Muscle of arm (tissue), 12 donors: ENCODE results near the gene TCIRG1. TPM values are rescaled to one million over a fixed set of nuclear protein-coding genes. Genes with fewer than 3 reads are reported as not detected.

ENCODE experiments used
- DNase-seq: peaks from one replicate; pipeline ENCODE4 v3.0.0-alpha.2; 2013
- polyA plus RNA-seq, 12 donors: library from polyadenylated mRNA; unstranded; fragments of 120-200 nt; gene quantifications; one replicate each; pipeline ENCODE4 v1.2.1, GENCODE V29; 2013; ENCODE audit not compliant: insufficient read length in 12 of 12

The TCIRG1 gene
- polyA plus RNA-seq, 12 donors = 15.3 to 47.2 (median 24.0) TPM; not detected in 1

DNA sequence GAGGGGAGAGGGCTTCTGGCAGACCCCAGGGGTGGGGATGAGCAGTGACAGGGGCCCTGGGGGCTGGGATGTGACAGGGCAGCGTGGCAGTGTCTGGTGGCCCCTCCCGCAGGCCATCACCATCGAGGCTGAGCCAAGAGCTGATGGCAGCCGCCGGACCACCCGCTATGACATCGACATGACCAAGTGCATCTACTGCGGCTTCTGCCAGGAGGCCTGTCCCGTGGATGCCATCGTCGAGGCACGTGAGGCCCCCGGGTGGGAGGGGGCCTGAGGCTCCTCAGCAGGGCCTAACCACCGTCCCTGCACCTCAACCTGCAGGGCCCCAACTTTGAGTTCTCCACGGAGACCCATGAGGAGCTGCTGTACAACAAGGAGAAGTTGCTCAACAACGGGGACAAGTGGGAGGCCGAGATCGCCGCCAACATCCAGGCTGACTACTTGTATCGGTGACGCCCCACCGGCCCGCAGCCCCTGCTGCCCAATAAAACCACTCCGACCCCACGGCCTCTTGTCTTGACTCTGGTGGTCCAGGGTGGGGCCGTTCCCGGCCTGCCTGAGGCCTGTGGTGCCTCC is 2.6 kb upstream of the TCIRG1 start:
- no peak for DNase-seq

DNA sequence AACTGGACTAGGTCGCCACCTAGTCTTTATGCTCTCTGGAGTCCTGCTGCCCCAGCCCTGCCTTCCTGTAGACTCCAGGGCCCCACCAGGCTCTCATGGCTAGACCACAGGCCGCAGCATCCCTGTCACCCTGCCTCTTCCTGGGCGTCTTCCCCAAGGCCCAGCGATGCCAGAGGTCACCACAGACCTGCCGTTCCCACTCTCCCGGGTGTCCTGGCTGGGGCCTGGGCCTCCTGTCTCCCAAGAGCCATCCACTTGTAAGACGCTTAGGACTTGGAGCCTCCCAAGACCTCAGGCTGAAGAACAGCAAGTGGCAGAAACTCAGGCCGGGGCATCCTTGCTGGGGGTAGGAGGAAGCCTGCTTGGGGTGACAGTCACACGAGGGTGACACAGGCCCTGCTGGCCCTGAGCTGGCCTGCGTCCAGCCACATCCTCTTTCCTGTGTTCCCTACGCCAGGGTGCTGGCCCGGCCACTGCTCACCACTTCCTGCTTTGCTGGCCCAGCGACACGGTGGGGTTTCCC is 2.0 kb upstream of the TCIRG1 start:
- DNase-seq = no peak

DNA sequence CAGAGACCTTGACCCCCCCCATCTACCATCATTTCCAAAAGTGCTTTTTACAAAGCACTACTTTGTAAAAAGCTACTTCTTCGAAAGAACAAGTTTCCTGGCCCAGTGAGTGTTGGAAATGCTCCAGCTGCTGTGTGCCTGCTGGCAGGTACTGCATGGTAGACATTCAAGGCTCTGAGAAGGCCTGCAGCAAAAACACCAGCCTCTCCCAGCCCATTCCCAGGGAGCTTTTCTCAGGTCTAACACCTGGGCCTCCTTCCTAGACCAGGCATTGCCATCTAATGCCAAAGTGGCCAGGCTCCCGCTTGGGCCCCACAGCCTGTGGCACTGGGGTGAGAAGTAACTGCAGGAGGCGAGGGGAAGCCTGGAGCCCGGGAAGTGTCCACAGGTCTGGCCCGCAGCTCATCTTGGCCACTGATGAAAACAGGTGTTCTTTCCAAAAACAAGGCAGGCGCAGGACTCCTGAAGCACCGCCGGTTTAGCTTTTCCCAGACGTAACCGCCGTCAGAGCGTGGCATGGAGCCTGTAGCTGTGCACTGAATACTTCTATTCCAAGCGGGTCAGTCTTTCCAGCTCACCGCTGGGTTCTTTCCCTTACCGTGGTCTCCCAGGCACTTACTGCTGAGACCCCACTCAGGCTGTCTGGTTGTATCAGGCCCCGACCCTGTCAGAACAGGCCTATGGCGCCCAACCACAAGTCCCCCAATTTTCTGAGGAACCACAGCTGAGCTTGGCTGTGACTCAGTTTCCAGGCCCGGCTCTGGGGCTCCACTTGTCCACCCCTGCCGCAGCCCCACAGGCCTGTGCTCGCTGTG is 1.2 kb upstream of the TCIRG1 start:
- no peak for DNase-seq

DNA sequence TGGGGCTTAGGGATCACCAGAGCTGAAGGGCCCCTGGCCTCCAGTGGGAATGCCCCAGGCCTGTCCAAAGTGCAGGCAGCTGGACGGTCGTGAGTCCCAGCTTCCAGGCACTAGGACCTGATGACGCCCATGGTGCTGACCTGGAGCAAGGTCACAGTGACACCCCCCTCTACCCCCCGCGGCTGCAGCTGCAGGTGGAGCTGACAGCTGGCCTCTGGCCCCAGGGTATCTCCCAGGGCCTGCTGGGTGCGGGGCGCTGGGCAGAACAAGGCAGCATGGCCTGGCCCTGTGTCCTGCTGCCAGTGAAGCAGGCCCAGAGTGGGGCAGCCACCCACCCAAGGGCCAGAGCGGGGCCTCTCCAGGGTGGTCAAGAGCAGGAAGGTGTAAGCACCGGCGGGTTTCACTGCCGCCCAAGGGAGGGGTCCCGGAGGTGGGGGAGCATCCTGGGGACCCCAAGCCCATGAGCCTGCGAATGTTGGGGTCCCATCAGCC is 553 bp upstream of the TCIRG1 start:
- no peak for DNase-seq

DNA sequence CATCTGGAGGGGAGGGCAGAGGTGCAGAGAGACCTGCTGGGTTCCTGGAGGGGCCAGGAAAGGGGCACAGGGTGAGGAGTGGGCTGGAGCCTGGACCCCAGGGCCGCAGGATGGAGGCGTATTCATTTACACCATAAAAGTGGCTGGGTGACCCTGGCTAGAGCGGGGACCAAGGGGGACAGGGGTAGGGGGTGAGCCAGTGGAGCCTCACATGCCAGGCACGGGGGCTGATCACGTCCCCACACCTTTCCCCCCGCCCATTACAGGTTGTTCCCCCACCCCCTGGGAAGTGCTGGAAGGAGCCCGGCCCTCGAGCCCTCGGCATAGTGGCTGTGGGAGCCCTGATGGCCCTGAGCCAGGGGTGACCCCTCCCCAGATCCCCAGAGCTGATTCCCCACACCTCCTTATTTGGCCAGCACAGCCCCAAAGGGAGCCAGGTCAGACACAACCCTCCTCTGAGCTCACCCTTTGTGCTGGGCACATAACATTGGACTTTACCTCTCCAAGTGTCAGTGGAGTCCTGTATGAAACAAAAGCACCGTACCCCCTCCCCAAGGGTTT is 781 bp downstream of the TCIRG1 start:
- no peak for DNase-seq

DNA sequence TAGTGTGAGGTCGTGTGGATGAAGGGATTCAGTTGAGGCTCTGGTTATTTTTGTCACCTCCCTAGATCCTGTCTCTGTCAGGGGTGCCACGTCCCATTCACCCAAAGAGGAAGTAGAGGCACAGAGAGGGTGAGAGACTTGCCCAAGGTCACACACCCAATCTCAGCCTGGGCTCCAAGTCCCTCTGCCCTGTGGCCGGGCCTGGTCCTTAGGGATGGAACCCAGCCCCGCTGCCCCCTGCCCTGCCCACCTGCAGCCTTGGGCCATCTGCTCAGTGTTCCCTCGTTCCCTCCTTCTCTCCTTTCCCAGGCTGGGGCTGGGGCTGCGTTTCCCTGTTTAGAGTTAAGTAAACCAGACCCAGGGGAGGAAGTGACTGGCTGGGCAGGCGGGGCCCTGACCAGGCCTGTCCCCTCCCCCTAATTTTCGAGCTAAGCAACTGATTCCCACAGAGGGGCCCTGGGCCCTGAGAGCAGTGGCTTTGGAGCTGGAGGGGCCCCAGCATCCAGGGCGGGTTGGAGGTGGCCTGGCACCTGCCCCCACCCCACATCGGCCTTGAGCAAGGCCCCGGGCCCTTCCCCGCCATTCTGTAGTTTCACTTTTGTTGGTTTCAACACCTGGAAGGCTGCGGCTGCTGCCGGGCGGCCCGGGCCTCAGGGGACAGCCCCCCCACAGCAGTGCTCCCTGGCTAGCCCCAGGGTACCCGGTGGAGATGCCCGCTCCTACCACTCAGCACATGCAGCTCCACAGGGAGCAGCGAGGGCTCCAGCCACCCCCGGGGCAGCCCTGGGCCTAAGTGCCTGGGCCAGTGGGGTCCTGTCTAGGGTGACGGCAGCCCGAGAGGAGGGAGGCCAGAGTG is 1.5 kb downstream of the TCIRG1 start:
- DNase-seq = peak; percentile 71

DNA sequence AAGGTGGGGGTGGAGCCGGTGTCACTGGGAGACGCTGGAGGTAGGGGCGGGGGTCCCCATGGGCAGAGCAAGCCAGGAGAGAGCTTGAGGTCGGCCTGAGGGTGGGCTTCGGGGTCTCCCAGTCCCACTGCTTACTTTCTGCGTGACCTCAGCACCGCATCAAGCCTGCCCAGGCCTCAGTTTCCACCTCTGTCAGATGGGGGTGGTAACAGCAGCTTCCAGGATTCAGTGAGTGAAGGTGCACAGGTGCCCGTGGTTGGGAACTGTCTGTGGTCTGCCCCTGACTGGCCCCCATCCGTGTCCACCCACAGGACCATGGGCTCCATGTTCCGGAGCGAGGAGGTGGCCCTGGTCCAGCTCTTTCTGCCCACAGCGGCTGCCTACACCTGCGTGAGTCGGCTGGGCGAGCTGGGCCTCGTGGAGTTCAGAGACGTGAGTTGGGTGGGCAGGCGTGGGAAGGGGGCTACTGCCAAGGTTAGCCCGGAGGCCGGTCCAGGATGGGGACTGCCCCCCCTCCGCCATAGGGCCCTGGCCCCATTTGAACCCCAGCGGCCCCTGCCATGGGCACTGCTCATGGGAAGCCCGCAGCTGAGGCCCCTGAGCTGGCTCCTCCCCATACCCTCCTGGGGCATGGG is 2.2 kb downstream of the TCIRG1 start:
- DNase-seq = no peak

DNA sequence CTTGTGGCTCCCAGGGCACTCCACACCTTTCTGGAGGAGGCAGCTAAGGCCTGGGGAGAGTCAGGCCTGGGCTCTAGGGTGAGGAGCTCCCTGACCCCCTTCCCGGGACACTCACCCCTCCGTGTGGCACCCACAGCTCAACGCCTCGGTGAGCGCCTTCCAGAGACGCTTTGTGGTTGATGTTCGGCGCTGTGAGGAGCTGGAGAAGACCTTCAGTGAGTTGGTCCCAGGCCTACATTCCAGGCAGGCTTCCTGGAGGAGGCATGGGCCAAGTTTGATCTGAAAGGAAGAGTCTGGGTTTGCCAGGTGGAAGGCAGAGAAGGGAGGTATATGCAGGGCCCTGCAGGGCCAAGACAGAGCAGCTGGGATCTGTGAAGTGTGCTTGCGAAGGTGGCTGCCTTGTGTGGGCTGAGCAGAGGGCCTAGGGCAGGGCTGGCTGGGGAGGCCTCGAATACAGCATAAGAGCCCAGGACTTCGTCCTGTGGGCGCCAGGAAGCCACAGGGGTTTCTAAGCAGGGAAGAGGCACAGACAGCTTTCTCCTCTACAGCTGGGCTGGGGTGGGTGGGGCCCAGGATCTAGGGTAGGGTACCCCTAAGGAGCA is 2.9 kb downstream of the TCIRG1 start:
- no peak for DNase-seq

DNA sequence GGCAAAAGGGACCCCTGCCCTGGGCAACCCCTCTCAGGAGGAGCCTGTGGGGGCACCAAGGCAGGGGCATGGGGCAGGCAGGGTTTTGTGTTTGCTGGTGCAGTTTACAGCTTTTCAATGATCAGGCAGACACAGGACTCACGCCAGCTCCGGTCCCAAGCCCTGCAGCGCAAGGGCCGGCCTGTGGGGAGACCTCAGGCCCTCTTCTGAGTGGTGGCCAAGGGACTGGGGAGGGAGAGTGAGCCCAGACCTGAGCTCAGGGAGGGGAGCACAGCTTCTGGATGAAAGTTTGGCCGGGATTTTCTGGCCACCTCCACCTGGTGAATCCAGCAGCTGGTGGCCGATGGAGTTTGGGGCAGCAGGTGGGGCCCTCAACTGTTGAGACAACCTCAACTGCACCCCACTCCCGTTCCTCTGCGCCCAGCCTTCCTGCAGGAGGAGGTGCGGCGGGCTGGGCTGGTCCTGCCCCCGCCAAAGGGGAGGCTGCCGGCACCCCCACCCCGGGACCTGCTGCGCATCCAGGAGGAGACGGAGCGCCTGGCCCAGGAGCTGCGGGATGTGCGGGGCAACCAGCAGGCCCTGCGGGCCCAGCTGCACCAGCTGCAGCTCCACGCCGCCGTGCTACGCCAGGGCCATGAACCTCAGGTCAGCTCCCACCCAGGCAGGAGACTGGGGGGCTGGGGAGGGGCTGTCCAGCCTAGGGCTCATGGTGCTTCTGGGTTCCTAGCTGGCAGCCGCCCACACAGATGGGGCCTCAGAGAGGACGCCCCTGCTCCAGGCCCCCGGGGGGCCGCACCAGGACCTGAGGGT is 3.6 kb downstream of the TCIRG1 start:
- no peak for DNase-seq

DNA sequence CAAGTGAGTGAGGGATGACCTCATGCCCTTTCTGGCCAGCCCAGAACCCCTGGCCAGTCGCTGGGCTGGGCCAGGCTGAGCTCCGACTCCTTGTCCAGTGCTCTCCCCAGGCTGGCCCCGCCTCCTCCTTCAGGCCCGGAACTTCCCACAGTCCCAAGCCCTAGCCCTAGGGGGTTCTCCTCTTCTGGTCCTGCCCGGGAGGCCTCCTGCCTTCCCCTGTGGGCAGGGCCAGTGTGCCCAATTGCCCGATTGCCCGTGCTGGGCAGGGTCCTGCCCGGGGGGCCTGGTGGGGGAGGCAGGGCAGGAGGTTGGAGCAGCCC is 4.2 kb downstream of the TCIRG1 start:
- DNase-seq = no peak

DNA sequence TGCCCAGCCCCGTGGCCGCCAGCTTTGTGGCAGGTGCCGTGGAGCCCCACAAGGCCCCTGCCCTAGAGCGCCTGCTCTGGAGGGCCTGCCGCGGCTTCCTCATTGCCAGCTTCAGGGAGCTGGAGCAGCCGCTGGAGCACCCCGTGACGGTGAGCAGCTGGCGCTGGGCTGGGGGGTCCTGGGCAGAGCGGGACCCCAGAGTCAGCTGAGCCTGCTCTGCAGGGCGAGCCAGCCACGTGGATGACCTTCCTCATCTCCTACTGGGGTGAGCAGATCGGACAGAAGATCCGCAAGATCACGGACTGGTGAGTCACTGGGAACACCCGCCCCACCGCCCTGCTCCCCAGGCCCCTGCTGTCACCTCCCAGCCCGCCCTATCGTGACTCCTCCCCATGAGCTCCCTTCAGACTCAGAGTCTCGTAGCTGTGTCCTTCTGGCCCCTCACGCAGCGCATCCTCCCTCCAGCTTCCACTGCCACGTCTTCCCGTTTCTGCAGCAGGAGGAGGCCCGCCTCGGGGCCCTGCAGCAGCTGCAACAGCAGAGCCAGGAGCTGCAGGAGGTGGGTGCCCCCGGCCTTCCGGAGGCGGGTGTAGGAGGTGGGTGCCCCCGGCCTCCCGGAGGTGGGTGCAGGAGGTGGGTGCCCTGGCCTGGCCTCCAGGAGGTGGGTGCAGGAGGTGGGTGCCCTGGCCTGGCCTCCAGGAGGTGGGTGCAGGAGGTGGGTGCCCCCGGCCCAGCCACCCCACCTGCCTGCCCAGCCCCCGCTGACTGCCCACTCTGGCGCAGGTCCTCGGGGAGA is 4.7 kb downstream of the TCIRG1 start:
- peak; percentile 56 for DNase-seq

DNA sequence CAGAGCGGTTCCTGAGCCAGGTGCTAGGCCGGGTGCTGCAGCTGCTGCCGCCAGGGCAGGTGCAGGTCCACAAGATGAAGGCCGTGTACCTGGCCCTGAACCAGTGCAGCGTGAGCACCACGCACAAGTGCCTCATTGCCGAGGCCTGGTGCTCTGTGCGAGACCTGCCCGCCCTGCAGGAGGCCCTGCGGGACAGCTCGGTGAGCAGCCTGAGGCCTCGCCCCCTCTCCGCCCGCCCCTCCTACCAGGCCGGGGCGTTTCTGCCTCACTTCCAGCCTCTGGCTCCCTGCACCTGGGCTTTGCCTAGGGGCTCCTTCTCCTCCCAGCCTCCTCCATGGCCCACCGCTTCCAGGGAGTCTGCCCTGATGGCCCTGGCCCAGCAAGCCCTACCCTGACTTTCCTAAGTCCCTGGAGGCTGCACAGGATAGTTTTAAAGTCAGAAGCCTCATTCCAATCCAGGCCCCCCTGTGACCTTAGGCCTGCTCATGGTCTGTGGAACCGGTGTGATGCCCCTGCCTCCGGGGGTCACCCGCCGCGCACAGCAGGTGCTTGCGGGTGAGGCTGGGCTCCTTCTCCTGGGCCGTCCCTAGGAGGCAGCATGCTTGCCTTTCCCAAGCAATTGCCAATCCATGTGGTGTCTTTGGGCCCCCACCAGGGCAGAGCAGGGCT is 5.5 kb downstream of the TCIRG1 start:
- no peak for DNase-seq

DNA sequence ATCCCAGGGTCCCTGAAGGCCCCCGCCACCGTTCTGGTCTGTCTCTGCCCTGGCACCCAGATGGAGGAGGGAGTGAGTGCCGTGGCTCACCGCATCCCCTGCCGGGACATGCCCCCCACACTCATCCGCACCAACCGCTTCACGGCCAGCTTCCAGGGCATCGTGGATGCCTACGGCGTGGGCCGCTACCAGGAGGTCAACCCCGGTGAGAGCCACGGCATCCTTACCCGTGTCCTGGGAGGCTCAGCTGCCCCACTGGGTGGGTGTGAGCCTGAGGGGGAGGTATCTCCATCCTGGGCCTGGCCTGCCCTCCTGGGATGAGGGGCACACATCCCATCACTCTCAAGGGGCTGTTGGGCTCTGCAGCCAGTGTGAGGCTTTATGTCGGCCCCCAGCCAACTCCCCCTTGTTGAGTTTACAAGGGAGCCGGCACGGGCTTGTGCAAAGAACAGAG is 6.1 kb downstream of the TCIRG1 start:
- DNase-seq = no peak

DNA sequence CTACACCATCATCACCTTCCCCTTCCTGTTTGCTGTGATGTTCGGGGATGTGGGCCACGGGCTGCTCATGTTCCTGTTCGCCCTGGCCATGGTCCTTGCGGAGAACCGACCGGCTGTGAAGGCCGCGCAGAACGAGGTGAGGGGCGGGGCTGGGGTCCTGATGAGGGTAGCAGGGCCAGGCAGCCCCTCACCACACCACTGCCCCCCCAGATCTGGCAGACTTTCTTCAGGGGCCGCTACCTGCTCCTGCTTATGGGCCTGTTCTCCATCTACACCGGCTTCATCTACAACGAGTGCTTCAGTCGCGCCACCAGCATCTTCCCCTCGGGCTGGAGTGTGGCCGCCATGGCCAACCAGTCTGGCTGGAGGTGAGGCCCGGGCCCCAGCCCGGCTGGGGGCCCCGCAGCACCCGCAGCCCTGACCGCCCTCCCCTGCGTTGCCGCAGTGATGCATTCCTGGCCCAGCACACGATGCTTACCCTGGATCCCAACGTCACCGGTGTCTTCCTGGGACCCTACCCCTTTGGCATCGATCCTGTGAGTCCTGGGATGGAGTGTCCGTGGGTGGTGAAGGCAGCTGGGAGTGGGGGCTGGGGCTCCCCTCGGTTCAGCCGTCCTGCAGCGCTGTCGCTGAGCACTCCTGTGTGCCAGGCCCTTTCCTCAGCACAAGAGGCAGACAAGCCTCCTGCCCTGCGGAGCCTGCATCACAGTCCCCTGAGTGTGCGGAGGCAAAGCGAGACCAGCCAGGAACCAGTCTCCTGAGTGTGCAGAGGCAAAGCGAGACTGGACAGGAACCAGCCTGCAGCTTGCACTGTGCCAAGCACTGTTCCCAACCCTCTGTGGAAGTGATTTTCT is 8.8 kb downstream of the TCIRG1 start:
- no peak for DNase-seq

DNA sequence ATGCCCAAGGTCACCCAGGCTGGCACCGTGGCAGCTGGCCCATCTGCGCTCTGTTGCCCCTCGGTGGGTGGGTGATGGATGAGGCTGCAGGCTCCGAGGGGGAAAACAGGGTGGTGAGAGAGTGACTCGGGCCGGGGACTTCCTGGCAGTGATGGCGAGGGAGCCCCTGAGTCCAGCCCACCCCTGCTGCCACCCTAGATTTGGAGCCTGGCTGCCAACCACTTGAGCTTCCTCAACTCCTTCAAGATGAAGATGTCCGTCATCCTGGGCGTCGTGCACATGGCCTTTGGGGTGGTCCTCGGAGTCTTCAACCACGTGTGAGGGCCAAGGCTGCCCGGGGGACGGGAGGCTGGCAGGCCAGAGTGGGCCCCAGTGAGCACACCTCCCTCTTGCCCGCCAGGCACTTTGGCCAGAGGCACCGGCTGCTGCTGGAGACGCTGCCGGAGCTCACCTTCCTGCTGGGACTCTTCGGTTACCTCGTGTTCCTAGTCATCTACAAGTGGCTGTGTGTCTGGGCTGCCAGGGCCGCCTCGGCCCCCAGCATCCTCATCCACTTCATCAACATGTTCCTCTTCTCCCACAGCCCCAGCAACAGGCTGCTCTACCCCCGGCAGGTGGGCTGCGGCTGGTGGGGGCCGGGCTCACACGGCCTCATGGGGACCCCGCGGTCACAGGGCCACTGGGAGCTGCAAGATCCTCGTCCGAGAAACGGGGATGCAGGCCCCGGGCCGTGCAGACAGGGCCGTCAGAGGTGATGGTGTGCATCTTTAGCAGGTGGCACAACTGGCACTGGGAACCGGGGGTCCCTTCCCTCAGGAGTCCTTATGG is 10.1 kb downstream of the TCIRG1 start:
- DNase-seq = no peak

DNA sequence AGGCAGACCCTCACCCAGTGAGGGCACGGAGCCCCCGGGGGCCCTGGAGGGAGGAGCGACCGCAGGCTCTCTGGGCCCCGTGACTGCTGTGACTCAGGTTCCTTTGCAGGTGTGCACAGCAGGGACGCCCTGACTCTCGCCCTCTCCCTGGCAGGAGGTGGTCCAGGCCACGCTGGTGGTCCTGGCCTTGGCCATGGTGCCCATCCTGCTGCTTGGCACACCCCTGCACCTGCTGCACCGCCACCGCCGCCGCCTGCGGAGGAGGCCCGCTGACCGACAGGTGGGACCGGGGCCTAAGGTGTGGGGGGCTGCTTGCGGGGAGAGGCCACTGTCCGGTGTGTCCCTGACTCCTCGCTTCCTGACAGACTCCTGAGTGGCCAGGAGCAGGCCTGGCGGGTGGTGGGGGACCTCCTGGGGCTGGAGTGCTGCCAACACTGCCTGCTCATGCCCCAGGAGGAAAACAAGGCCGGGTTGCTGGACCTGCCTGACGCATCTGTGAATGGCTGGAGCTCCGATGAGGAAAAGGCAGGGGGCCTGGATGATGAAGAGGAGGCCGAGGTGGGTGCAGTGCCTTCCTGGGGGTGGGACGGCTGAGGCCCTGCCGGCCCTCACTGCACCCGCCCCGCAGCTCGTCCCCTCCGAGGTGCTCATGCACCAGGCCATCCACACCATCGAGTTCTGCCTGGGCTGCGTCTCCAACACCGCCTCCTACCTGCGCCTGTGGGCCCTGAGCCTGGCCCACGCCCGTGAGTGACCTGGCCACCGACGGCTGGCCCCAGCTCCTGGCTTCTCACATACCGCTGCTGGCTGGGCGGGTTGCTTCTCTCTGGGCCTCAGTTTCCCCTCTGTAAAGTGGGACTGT is 10.9 kb downstream of the TCIRG1 start:
- DNase-seq = no peak
